Body of pancreas (tissue), 4 donors: ENCODE measurements around the gene SLX9. TPM values are rescaled to one million over a fixed set of nuclear protein-coding genes. Genes with fewer than 3 reads are reported as not detected.

Source experiments
- ATAC-seq: fragments of 150-250 bp; one replicate; pipeline ENCODE4 v1.9.1; 2016
- DNase-seq, 4 donors: peaks; one replicate each; pipeline ENCODE4 v3.0.0-alpha.2; 2019
- H3K27ac ChIP-seq, 4 donors: fragments of 200-600 bp; sonication (generic); 1 replicate in 3 of 4; 2 replicates in 1 of 4; pipeline versions ENCODE4 v1.5.1 to v1.6.1; 2016 to 2019; ENCODE audit warnings: mild to moderate bottlenecking in 1 of 4, mixed read lengths in 1 of 4, moderate library complexity in 1 of 4
- H3K27me3 ChIP-seq, 2 donors: fragments of 200-600 bp; sonication (generic); one replicate each; pipeline ENCODE4 v1.6.0; 2016; ENCODE audit warnings: mild to moderate bottlenecking in 1 of 2
- H3K36me3 ChIP-seq, 2 donors: fragments of 200-600 bp; sonication (generic); replicated peaks in 1 of 2; 2 replicates each; pipeline ENCODE4 v1.5.1; 2016; ENCODE audit warnings: low read depth in 2 of 2; ENCODE audit not compliant: insufficient read depth in 1 of 2
- H3K4me1 ChIP-seq: fragments of 200-600 bp; sonication (generic); one replicate; pipeline ENCODE4 v1.6.0; 2016
- H3K4me3 ChIP-seq, 2 donors: fragments of 200-600 bp; sonication (generic); 1 replicate in 1 of 2; 2 replicates in 1 of 2; pipeline ENCODE4 v1.5.1; 2016 to 2019
- H3K9me3 ChIP-seq, 3 donors: fragments of 200-600 bp; sonication (generic); 1 replicate in 2 of 3; 2 replicates in 1 of 3; pipeline ENCODE4 v1.5.1; 2016
- POLR2A ChIP-seq, 3 donors: fragments of 450-650 bp; IDR thresholded peaks; one replicate each; pipeline ENCODE4 v1.6.1; 2016; ENCODE audit warnings: antibody characterized with exemption in 3 of 3, mild to moderate bottlenecking in 2 of 3
- WGBS, 2 donors: methylation state at CpG; one replicate each; pipeline ENCODE4 v1.1.5; 2017; 5-methylcytosine and 5-hydroxymethylcytosine counted together
- intact Hi-C: fragments of 100-400 bp; cut with DNase I; formaldehyde crosslinking; loops from one replicate; pipeline ENCODE4 v1.15.1; 2023
- total RNA-seq, 2 donors: library from RNA; depleted of rRNA; stranded (reverse); fragments of >200 nt; gene quantifications; one replicate each; pipeline ENCODE4 v1.1.0, GENCODE V29; 2016
- TF ChIP-seq, protein P1 (sequence below), 7 experiments: fragments of 450-650 bp in 4 of 7; fragments of 200-600 bp in 3 of 7; sonication (generic) in 3 of 7; IDR thresholded peaks; one replicate each; pipeline ENCODE4 v1.5.1; 2016 to 2019; ENCODE audit warnings: antibody characterized with exemption in 7 of 7

Gene SLX9
- total RNA-seq, 2 donors from 2014 or later = 5.6 to 9.3 TPM

- ATAC-seq = no peak
- WGBS, 2 donors = 45 to 50% methylated on average over 11 to 15 of the region's 15 CpGs
- peaks cover 18% of the 10 kb centered on the region for H3K4me1 ChIP-seq
- DNase-seq = peak in 2 of 4 donors; percentile 4 to 14
- peaks cover 0 to 10% of the 10 kb centered on the region in 2 donors for H3K27me3 ChIP-seq
- H3K4me3 ChIP-seq = no peak overlapping the region
- H3K27ac ChIP-seq = no peak overlapping the region
- H3K9me3 ChIP-seq = no peaks in the 10 kb centered on the region
- no peak for TF ChIP-seq POLR2A (IDR thresholded peaks at IDR 0.05)
- TF ChIP-seq, protein P1, sequence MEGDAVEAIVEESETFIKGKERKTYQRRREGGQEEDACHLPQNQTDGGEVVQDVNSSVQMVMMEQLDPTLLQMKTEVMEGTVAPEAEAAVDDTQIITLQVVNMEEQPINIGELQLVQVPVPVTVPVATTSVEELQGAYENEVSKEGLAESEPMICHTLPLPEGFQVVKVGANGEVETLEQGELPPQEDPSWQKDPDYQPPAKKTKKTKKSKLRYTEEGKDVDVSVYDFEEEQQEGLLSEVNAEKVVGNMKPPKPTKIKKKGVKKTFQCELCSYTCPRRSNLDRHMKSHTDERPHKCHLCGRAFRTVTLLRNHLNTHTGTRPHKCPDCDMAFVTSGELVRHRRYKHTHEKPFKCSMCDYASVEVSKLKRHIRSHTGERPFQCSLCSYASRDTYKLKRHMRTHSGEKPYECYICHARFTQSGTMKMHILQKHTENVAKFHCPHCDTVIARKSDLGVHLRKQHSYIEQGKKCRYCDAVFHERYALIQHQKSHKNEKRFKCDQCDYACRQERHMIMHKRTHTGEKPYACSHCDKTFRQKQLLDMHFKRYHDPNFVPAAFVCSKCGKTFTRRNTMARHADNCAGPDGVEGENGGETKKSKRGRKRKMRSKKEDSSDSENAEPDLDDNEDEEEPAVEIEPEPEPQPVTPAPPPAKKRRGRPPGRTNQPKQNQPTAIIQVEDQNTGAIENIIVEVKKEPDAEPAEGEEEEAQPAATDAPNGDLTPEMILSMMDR (IDR thresholded peaks at IDR 0.05) = no peak
- intact Hi-C loops = no loop called here
- no peaks in the 10 kb centered on the region for H3K36me3 ChIP-seq
Observed at GRCh38 chr21:45016406-45017038, 76.7 kb downstream of the SLX9 start.

GRCh38 chr21:45017039-45017960 is 77.5 kb downstream of the SLX9 start:
- DNase-seq (peak in 2 of 4 donors; percentile 4 to 6), ATAC-seq (no peak)
- intact Hi-C loops = no loop called here

GRCh38 chr21:45018131-45019075 is 78.6 kb downstream of the SLX9 start:
- H3K36me3 ChIP-seq = no peaks in the 10 kb centered on the region
- H3K9me3 ChIP-seq = no peaks in the 10 kb centered on the region
- ATAC-seq = peak; percentile 26
- no peak for TF ChIP-seq POLR2A (IDR thresholded peaks at IDR 0.05)
- TF ChIP-seq, protein P1 (IDR thresholded peaks at IDR 0.05) = no peak
- intact Hi-C loops = no loop called here
- H3K4me1 ChIP-seq = peaks cover 11% of the 10 kb centered on the region
- 0 to 10% methylated on average over 7 to 75 of the region's 101 CpGs for WGBS, 2 donors
- H3K27ac ChIP-seq = no peak overlapping the region
- H3K27me3 ChIP-seq = peaks cover 0 to 10% of the 10 kb centered on the region in 2 donors
- H3K4me3 ChIP-seq = no peak overlapping the region
- DNase-seq = peak in 2 of 4 donors; percentile 8 to 10

More at GRCh38 chr21:45017039-45017960, 77.5 kb downstream of the SLX9 start:
- no peak overlapping the region for H3K27ac ChIP-seq
- no peaks in the 10 kb centered on the region for H3K9me3 ChIP-seq
- H3K4me1 ChIP-seq = peaks cover 14% of the 10 kb centered on the region
- no peak overlapping the region for H3K4me3 ChIP-seq
- H3K36me3 ChIP-seq = no peaks in the 10 kb centered on the region
- H3K27me3 ChIP-seq = peaks cover 0 to 10% of the 10 kb centered on the region in 2 donors
- no peak for TF ChIP-seq POLR2A (IDR thresholded peaks at IDR 0.05)
- TF ChIP-seq, protein P1 (IDR thresholded peaks at IDR 0.05) = no peak
- WGBS, 2 donors = 83 to 84% methylated on average over 12 to 15 of the region's 15 CpGs

DNA sequence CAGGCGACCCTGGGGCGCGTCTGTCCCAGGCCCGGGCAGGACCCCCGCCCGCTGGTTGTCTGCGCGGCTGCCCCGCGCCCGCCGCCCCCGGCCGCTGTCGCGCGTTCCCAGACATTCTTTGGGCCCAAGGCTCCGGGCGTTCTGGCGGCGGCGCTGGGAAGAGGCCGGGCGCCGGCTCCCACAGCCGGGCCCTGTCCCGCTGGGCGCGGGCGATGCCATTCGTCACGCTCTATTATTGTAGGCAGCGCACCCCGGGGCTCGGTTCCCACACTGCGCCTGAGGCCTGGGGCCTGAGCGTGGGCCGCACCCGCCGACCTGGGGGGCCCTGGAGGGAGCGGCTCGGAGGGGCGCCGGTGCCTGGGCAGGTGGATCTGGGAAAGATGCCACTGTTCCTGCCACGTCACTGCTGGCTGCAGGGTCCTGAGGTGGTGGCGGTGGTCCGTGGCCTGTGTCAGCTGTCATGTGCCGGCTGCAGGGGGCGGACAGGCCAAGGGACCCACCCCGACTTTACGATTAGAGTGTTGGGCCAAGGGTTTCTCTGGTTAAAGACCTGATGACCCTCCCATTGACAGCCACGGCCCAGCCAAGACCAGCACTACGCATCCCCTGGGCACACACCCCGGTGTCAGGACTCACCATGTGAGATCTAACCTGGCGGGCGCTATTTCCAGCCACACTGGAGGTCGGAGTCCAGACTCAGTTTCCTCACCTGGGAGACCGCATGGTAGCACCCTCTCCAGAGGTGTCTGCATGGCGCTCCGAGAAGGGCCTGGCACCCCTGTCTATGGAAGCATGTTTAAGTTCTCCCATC is 79.5 kb downstream of the SLX9 start:
- Histone ChIP-seq H3K9me3 (no peaks in the 10 kb centered on the region), H3K4me3 (no peak overlapping the region), H3K4me1 (peaks cover 11% of the 10 kb centered on the region), H3K27me3 (peaks cover 0 to 10% of the 10 kb centered on the region in 2 donors), H3K36me3 (no peaks in the 10 kb centered on the region), H3K27ac (no peak overlapping the region)
- ATAC-seq = peak; percentile 41
- 39 to 78% methylated on average over 11 to 47 of the region's 60 CpGs for WGBS, 2 donors
- intact Hi-C loops = no loop called here
- no peak for TF ChIP-seq POLR2A (IDR thresholded peaks at IDR 0.05)
- TF ChIP-seq, protein P1 (IDR thresholded peaks at IDR 0.05) = no peak
- peak in 2 of 4 donors; percentile 7 to 16 for DNase-seq
